Right lobe of liver (tissue), 4 donors: ENCODE data around the gene CCL17.

Experiments used
- CTCF ChIP-seq, 4 donors: fragments of 200-600 bp in 3 of 4; fragments of 450-650 bp in 1 of 4; IDR thresholded peaks; one replicate each; pipeline versions ENCODE4 v1.5.1 to v1.8.0; 2016 to 2022; ENCODE audit warnings: antibody characterized with exemption in 4 of 4, mild to moderate bottlenecking in 2 of 4
- POLR2A ChIP-seq: fragments of 450-650 bp; IDR thresholded peaks from one replicate; pipeline ENCODE4 v1.6.1; 2017; ENCODE audit warnings: antibody characterized with exemption, mild to moderate bottlenecking
- donor health status: DM: no; HTN: no; CAD: no.
- donor health status: DM: no; HTN: no; CAD: no.
- donor health status: DM: no; HTN: yes; CAD: no.

GRCh38 chr16:57358527-57359095 lies 46.0 kb upstream of the CCL17 start, which contains the start of gene CCL22:
- TF ChIP-seq POLR2A, result no peak
- no peak for TF ChIP-seq CTCF (IDR thresholded peaks at IDR 0.05)
